SU-DHL-6 (cell line): ENCODE results near the gene DOCK3.

Source experiments
- CTCF ChIP-seq: fragments of 200-600 bp; sonication (generic); IDR thresholded peaks from one replicate; pipeline ENCODE4 v1.5.1; 2017; ENCODE audit warnings: antibody characterized with exemption, mild to moderate bottlenecking, low read length, moderate library complexity; ENCODE audit not compliant: insufficient read depth, poor library complexity, severe bottlenecking
- EZH2phosphoT487 ChIP-seq: fragments of 200-600 bp; sonication (generic), shearing (Covaris generic); conservative IDR thresholded peaks from 2 replicates; pipeline ENCODE4 v1.6.1; 2018; ENCODE audit warnings: mild to moderate bottlenecking, antibody characterized with exemption, low read length, moderate library complexity, mixed read lengths

- TF ChIP-seq CTCF (no peak), EZH2phosphoT487 (no peak)
Measured at GRCh38 chr3:51052562-51052961, 377.8 kb downstream of the DOCK3 start.
